Measurements from ENCODE around the gene EPB42.
A peak's percentile ranks its signal among the peaks of the same experiment; 100 is the strongest.
"Not testable (repeated sequence)": the region's sequence is repeated elsewhere in the genome, so short reads cannot be mapped to it uniquely, and the experiment has no call there.

EPB42 gene

DNA sequence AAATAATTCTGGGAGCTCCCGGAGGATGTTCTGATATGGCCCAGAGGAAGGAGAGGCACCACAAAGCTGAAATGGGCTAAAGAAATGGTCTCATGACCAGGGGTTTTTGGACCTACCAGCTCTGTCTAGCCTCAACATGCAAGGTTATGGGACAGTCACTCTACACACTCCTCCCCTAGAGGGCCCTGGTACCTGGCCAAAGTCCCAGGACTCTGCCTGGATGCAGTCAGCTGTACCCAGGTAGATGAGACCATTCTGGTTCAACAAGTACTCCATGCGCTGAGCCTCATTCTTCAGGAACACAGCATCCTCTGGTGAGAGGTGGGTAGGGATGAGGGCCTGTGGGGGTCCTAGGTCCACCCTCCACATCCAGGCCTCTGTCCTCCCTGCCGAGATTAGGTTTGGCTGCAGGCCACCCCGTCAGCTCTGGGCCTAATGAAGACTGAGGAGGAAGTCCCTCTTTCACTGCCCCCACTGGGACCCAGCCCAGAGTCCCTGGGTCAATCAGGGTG is 9.5 kb downstream of the EPB42 start:
- no peak for DNase-seq

DNA sequence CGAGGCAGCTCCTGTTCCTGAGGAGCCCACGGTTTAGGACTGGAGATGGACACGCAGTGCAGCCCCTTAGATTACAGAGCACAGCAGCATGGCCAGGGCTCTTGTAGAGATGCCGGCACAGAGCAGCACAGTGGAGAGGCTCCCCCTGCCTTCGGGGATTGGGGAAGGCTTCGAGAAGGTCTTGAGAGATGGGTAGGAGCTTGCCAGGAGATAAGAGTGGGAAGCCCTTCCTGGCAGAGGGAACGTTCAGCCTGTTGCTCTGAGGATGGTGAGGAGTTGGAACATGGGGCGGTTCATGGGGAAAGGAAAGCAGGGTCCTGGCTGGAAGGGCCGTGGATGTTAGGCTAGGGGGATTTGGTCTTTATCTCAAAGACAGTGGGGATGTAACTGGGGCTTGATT is 10.0 kb downstream of the EPB42 start:
- no peak for DNase-seq

- DNase-seq: no peak
Measured at GRCh38 chr15:43210172-43210745, 10.6 kb downstream of the EPB42 start.

DNA sequence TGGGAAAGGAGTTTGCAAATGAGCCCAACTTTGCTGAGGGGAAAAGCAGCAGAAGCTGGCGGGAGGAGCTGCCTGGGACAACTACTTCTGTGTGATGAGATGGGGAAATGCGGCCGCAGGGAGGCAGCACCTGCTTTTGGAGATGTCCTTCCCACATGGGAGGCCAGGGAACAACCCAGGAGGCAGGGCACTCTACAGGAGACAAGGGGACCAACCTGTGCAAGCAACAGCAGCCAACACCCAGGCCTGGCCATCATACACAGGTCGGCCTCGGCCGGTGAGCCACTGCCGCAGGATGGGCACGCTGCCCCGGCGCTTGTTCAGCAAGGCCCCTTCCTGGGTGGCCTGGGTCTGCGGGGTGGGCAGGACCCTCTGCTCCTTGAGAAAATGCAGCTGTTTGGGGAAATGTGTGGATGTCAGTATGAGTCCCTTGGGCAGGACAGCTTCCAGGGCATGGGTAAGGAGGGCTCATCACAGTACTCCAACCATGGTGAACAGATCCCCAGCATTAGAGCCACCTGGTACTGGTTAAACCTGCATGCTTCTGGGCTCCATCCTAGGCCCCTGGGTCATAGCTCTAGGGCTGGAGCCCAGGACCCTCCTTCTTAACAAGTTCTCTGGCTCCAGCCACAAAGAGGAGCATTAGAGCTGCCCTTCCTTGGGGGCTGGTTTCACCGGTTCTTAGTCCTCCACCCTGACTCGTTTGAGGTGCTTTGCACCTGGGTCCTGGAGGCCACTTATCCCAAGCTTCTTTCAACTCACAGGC is 11.6 kb downstream of the EPB42 start:
- DNase-seq: peak in 1 of 2 experiments; percentile 0

DNA sequence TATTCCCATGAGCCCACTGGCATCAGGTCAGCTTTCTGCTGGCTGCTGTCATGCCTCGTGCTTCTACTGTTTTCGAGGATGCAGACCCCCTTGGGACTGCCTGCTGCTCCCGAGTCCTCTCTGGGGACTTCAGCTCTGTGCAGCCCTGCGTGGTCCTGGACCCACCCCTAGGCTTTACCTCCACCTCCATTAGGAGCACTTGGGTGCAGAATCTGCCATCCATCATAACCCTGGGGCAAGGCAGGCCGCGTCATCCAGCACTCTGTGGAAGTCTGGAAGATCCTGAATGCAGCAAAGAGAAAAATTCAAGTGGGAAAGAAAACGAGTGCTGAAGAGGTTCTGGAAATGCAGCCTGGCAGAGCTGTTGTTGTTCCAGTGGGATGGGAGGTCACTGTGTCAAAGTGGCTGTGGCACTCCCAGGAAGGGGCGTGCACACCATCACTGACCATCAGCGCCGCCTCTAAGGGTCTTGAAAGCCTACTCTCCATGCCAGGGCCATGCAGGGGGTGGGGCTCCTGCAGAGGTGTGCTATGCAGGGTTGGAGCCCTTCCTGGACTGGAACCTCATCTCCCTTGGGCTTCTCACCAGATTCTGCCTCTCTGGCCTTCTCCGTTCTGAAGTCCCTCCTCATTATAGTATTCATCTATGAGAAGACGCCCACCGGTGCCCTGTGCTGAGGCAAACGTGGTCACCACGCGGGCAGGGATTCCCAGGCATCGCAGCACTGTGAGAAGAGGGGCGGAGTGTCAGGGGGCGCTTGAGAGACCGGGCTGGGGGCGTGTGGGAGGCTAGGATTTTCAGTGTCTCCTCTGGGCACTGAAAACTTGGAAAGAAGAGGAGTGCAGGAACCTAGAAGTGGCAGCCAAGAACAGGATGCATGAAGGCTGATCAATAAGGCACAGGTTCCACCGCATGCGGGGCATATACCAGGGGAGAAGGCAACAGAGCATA is 12.5 kb downstream of the EPB42 start:
- DNase-seq: no peak

- no peak for DNase-seq
Measured at GRCh38 chr15:43207024-43207423, 13.8 kb downstream of the EPB42 start.

GRCh38 chr15:43206054-43206453 is 14.8 kb downstream of the EPB42 start:
- no peak for DNase-seq

DNA sequence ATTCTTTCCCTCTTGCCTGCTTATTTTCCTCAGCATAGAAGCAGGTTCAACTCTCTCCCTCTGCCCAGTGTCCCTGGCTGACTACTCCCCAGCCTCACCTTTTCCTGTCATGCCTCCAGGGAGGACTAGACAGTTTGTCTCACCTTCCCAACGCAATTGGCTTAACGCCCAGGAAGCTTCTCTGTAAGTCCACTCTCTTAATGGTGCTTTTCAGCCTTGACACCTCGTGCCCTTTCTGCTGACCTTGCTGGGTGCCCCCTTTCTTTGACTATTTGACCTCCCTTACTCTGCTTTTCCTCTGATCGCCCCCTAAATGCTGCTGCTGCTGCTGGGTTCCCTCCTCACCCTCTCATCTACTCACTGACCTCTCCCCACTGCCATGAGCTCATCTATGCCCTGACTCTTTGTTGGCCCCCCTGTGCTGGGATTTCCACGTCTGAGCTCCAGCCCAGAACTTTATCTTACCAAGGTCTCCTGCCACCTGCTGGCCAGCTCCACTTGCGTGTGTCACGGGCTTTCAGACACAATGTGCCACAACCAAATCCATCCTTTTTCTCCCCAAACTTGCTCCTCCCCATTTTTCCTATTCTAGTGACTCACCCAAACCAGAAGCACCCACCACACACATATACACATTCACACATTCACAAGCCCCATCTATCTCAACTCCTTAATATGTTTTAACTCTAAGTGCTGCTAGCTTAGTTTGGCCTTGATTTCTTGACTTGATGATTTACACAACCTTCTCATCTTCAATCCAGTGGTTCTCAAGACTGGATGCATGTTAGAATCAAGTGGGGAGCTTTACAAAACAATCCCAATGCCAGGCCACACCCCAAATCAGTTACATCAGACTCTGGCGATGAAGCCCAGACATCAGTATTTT is 16.6 kb downstream of the EPB42 start:
- peak in 1 of 2 experiments; percentile 31 for DNase-seq

DNA sequence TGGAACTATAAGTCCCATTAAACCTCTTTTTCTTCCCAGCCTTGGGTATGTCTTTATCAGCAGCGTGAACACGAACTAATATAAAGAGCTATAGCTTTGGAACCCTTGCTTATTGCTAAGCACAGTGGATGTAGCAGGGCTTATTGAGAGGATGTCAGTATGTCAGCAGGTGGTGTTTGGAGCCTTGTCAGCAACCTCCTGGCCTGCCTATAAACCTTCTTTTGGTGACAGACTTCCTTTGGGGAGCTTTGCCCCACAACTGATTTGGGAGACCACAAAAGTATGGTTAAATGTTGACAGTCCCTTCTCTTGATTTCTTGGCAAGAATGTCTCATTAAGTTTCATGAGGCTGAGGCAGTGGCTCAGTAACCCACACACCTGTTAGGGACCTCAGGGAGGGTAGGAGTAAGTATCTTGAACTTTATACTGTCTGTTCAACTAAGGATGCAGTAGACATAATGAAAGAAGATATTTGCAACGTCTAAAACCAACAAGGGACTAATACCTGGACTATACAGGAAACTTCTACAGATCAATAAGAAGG is 20.8 kb downstream of the EPB42 start:
- no peak for DNase-seq

- DNase-seq: no peak
Measured at GRCh38 chr15:43198992-43199391, 21.8 kb downstream of the EPB42 start.

- not testable (repeated sequence) for DNase-seq
Measured at GRCh38 chr15:43198556-43198955, 22.3 kb downstream of the EPB42 start.

- not testable (repeated sequence) for DNase-seq
Measured at GRCh38 chr15:43197773-43198172, 23.0 kb downstream of the EPB42 start.

DNA sequence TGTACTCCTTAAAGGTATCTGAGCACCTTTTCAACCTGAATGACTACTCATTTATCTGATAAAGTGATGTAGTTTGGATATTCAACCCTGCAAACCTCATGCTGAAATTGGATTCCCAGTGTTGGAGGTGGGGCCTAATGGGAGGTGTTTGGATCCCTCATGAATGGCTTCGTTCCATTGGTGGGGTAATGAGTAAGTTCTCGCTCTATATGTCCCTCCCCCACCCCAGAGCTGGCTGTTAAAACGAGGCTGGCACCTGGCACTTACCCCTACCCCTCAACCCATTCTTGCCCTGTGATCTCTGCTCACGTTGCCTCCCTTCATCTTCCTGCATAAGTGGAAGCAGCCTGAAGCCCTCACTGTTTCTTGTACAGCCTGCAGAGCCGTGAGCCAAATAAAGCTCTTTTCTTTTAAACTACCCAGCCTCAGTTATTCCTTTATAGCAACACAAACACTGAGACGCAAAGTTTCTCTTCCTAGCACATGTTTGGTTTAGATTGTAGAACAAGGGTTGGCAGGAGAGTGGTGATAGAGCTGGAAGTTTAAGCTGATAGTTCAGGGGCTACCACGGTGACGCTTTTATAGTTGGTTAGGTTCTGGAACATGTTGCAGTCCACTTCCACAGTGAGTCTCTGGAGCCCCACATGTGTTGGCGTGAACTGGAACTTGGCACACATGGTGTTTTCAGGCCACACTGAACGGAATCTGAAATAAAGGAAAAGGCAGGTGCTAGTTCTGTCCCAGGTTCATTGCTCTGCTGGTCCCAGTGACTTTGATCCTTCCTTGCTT is 23.9 kb downstream of the EPB42 start:
- DNase-seq: no peak

DNA sequence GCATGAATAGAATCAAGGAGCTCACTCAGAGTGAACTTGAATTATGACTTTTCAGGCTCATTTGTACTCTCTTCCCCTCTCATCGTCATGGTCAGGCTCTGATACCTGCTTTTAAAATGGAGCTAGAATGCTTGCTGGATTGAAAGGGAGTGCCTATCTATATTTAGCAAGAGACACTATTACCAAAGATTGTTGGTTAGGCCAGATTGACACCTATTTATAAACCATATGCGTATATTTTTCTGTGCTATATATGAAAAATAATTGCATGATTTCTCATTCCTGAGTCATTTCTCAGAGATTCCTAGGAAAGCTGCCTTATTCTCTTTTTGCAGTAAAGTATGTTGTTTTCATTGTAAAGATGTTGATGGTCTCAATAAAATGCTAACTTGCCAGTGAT is 26.0 kb downstream of the EPB42 start:
- DNase-seq: no peak

- DNase-seq: no peak
Measured at GRCh38 chr15:43193710-43194109, 27.1 kb downstream of the EPB42 start.

GRCh38 chr15:43190178-43190577 is 30.6 kb downstream of the EPB42 start:
- no peak for DNase-seq

DNA sequence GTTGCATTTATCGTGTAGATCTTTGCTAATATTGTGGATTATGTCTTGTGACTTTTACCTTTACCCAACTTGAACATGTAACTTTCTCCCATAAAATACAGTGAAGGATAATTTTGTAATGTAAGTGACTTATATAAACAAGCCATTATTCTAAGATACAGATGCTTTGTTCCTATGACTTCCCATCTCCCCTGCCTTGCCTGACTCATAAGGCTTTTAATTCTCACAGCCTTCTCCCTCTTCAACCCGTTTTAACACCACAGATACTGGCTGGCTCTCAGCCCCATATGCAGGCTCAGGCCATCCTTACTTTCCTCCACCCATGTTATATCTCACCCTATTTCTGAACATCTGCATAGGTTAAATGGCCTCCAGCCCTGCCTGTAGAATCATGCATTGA is 31.5 kb downstream of the EPB42 start:
- DNase-seq: no peak

DNA sequence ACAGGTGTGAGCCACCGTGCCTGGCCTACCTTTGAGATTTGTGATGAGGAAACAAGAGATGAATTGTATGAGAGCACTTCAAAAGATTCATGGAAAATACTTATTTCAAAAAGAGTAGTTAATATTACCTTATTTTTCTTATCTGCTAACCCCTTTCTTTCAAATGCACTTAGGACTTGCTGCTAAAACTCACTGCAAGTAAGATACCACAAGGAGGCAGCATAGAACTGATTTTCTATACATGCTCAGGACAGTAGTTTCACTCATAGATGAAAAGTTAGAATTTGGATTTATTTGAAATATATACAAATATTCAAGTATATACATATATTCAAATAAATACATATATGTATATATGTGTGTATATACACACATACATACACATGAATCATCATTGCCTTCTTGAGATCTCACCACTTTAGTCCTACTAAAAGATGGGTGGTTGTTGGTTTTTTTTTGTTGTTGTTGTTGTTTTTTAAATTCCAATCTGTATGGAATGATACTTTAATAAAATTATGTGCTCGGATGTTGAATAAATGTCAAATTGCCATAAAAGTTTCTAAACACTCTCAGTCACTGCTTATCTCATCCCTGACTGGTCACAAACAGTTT is 33.2 kb downstream of the EPB42 start:
- peak in 1 of 2 experiments; percentile 45 for DNase-seq

DNA sequence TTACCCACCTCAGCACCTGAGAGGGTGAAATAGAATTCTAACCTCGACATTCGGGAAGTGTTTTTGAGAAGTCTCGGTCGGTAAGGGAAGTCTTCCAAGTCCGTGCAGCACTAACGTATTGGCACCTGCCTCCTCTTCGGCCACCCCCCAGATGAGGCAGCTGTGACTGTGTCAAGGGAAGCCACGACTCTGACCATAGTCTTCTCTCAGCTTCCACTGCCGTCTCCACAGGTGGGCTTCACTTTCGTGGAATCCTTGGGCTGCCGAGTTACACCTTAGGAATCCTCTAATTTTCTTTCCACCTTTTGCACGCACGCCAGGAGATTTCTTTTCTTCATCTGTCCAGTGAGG is 34.8 kb downstream of the EPB42 start:
- DNase-seq: no peak

GRCh38 chr15:43185157-43186002 is 35.4 kb downstream of the EPB42 start, which contains the start of gene CCNDBP1:
CCNDBP1 (plus strand) TSS chr15:43185403; CDS start chr15:43185499, 96 bp downstream.
- peak; percentile 56 to 88 for DNase-seq
